Measurements from ENCODE around the gene ART3.

DNA sequence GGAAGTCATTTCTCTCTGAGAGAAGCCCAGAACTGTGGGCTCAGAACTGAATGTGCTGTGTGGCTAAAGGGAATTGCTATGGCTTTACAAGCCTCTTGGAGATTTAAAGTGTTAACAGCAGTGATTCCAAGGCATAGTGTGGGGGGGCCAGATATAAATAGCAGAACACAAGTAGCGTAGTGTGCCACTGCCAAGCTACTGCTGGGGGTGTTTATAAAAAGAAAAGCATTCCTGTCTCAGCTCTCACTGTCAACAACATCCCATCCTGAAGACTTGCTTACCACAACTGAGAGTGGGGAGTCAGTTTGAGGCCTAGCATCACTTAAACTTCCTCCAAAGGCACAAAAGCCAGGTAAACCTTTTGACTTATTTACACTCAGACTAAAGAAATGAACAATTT lies at the start of gene ART3:
- TF ChIP-seq POLR2A (IDR thresholded peaks at IDR 0.05; ENCODE audit: low read length) (no peak), GATA1 (IDR thresholded peaks at IDR 0.05; ENCODE audit: low read depth, low read length) (no peak)
